Liver (tissue), 9 donors: ENCODE measurements around the gene ZGLP1. TPM values are rescaled to one million over a fixed set of nuclear protein-coding genes. Genes with fewer than 3 reads are reported as not detected.

ENCODE experiments used
- DNase-seq: peaks from one replicate; pipeline ENCODE4 v3.0.0-alpha.2; 2017; ENCODE audit warnings: low spot score
- H3K27ac ChIP-seq, 2 donors: one replicate each; pipeline ENCODE4 v1.7.0; 2013; ENCODE audit warnings: inconsistent platforms in 2 of 2, low read length in 2 of 2, control low read depth in 1 of 2, low read depth in 1 of 2, mild to moderate bottlenecking in 1 of 2
- H3K27me3 ChIP-seq, 4 donors: one replicate each; pipeline versions ENCODE4 v1.6.1 to v1.7.0; 2013; ENCODE audit warnings: low read length in 3 of 4, inconsistent platforms in 1 of 4, mild to moderate bottlenecking in 1 of 4, moderate library complexity in 1 of 4; ENCODE audit not compliant: control insufficient read depth in 4 of 4, insufficient read depth in 4 of 4
- H3K36me3 ChIP-seq, 4 donors: one replicate each; pipeline versions ENCODE4 v1.6.1 to v1.7.0; 2013; ENCODE audit warnings: low read length in 3 of 4, mild to moderate bottlenecking in 3 of 4, low read depth in 1 of 4, moderate library complexity in 1 of 4; ENCODE audit not compliant: control insufficient read depth in 4 of 4, insufficient read depth in 3 of 4
- H3K4me1 ChIP-seq, 4 donors: one replicate each; pipeline versions ENCODE4 v1.6.1 to v1.7.0; 2013; ENCODE audit warnings: low read length in 3 of 4, mild to moderate bottlenecking in 3 of 4, moderate library complexity in 1 of 4; ENCODE audit not compliant: control insufficient read depth in 4 of 4, insufficient read depth in 4 of 4
- H3K4me3 ChIP-seq, 3 donors: one replicate each; pipeline versions ENCODE4 v1.6.1 to v1.7.0; 2013; ENCODE audit warnings: low read length in 3 of 3, control low read depth in 1 of 3, low read depth in 1 of 3, mild to moderate bottlenecking in 1 of 3
- H3K9ac ChIP-seq, 2 donors: one replicate each; pipeline ENCODE4 v1.7.0; 2013; ENCODE audit warnings: low read length in 2 of 2, mild to moderate bottlenecking in 2 of 2, moderate library complexity in 2 of 2, control low read depth in 1 of 2, low read depth in 1 of 2
- H3K9me3 ChIP-seq, 4 donors: one replicate each; pipeline versions ENCODE4 v1.6.1 to v1.7.0; 2013; ENCODE audit warnings: low read length in 3 of 4; ENCODE audit not compliant: control insufficient read depth in 4 of 4
- ATF3 ChIP-seq: IDR thresholded peaks from 2 replicates; pipeline ENCODE4 v1.6.1; 2016; ENCODE audit warnings: antibody characterized with exemption
- EGR1 ChIP-seq, 2 donors: IDR thresholded peaks; 2 replicates each; pipeline ENCODE4 v1.6.1; 2016 to 2018; ENCODE audit warnings: antibody characterized with exemption in 2 of 2, low read depth in 2 of 2
- FOXA1 ChIP-seq: IDR thresholded peaks from 2 replicates; pipeline ENCODE4 v1.6.1; 2016; ENCODE audit warnings: antibody characterized with exemption
- FOXA2 ChIP-seq: IDR thresholded peaks from 2 replicates; pipeline ENCODE4 v1.6.1; 2016; ENCODE audit warnings: antibody characterized with exemption
- GABPA ChIP-seq, 2 donors: IDR thresholded peaks in 1 of 2; conservative IDR thresholded peaks in 1 of 2; 2 replicates each; pipeline ENCODE4 v1.6.1; 2016; ENCODE audit warnings: antibody characterized with exemption in 2 of 2, mild to moderate bottlenecking in 1 of 2, moderate library complexity in 1 of 2
- JUND ChIP-seq, 2 donors: IDR thresholded peaks; 2 replicates each; pipeline ENCODE4 v1.6.1; 2016; ENCODE audit warnings: antibody characterized with exemption in 2 of 2
- MAX ChIP-seq: IDR thresholded peaks from 2 replicates; pipeline ENCODE4 v1.6.1; 2016; ENCODE audit warnings: antibody characterized with exemption
- RAD21 ChIP-seq, 2 donors: IDR thresholded peaks; 2 replicates each; pipeline ENCODE4 v1.6.1; 2016; ENCODE audit warnings: antibody characterized with exemption in 2 of 2, mild to moderate bottlenecking in 2 of 2
- REST ChIP-seq: IDR thresholded peaks from 2 replicates; pipeline ENCODE4 v1.6.1; 2016; ENCODE audit warnings: antibody characterized with exemption, mild to moderate bottlenecking
- RXRA ChIP-seq, 2 donors: IDR thresholded peaks; 2 replicates each; pipeline ENCODE4 v1.6.1; 2017 to 2018; ENCODE audit warnings: antibody characterized with exemption in 2 of 2, mild to moderate bottlenecking in 1 of 2
- SP1 ChIP-seq: IDR thresholded peaks from 2 replicates; pipeline ENCODE4 v1.6.1; 2018; ENCODE audit warnings: antibody characterized with exemption, mild to moderate bottlenecking
- TAF1 ChIP-seq: conservative IDR thresholded peaks from 2 replicates; pipeline ENCODE4 v1.6.1; 2016; ENCODE audit warnings: antibody characterized with exemption, mild to moderate bottlenecking
- YY1 ChIP-seq: IDR thresholded peaks from 2 replicates; pipeline ENCODE4 v1.6.1; 2016; ENCODE audit warnings: antibody characterized with exemption, mild to moderate bottlenecking
- ZBTB33 ChIP-seq: IDR thresholded peaks from 2 replicates; pipeline ENCODE4 v1.6.1; 2016; ENCODE audit warnings: antibody characterized with exemption
- WGBS: extraction: QIAGEN DNeasy Blood & Tissue Kit; methylation state at CpG from one replicate; pipeline ENCODE4 v1.1.7; 2013; 5-methylcytosine and 5-hydroxymethylcytosine counted together
- polyA plus RNA-seq, 2 donors: library from polyadenylated mRNA; stranded (reverse) in 1 of 2; unstranded in 1 of 2; fragments of 200-250 nt in 1 of 2; fragments of >200 nt in 1 of 2; fragmentation: Nextera tagmentation in 1 of 2; extraction: Ambion mirVana in 1 of 2; gene quantifications; one replicate each; pipeline versions ENCODE4 v1.2.1 to v1.2.3, GENCODE V29; 2013 to 2015
- total RNA-seq, 2 donors: library from RNA; depleted of rRNA; stranded (reverse); fragments of >200 nt; gene quantifications; one replicate each; pipeline ENCODE4 v1.2.3, GENCODE V29; 2014
- donor health status: healthy.
- donor health status: healthy.
- donor health status: healthy.
- donor health status: healthy.
- donor health status: healthy.

Gene ZGLP1
- total and polyA plus RNA-seq, 4 donors: 0.61 to 1.2 (median 0.82) TPM

- TF ChIP-seq REST: no peak
- no peak for TF ChIP-seq YY1
- no peak for TF ChIP-seq RAD21 (IDR thresholded peaks at IDR 0.05)
These were observed 13.6 kb downstream of the ZGLP1 start (continued) for GRCh38 chr19:10295847-10296591.

GRCh38 chr19:10295305-10295846 lies 14.2 kb downstream of the ZGLP1 start:
- DNase-seq: no peak
- Histone ChIP-seq H3K9me3 (no peaks in the 10 kb centered on the region), H3K4me1 (peaks cover 18 to 30% (median 23%) of the 10 kb centered on the region in 4 donors), H3K36me3 (no peaks in the 10 kb centered on the region), H3K27ac (no peak overlapping the region), H3K27me3 (peaks cover 2 to 13% (median 7%) of the 10 kb centered on the region in 4 donors), H3K4me3 (peak overlapping the region in 1 of 3 donors; percentile 26), H3K9ac (no peak overlapping the region)
- TF ChIP-seq FOXA2 (no peak), JUND (IDR thresholded peaks at IDR 0.05) (no peak), RXRA (IDR thresholded peaks at IDR 0.05) (no peak), YY1 (no peak), SP1 (no peak)
- WGBS: 2% methylated on average over 48 of the region's 48 CpGs

GRCh38 chr19:10294368-10294697 lies 15.3 kb downstream of the ZGLP1 start:
- Histone ChIP-seq H3K4me3 (no peak overlapping the region), H3K27me3 (peaks cover 2 to 15% (median 7%) of the 10 kb centered on the region in 4 donors), H3K9me3 (no peaks in the 10 kb centered on the region), H3K36me3 (no peaks in the 10 kb centered on the region), H3K9ac (no peak overlapping the region), H3K4me1 (peaks cover 18 to 35% (median 30%) of the 10 kb centered on the region in 4 donors), H3K27ac (no peak overlapping the region)
- 9% methylated on average over 25 of the region's 25 CpGs for WGBS
- no peak for DNase-seq
- no peak for TF ChIP-seq MAX

- Histone ChIP-seq H3K4me1 (peaks cover 21 to 40% (median 35%) of the 10 kb centered on the region in 4 donors), H3K27ac (no peak overlapping the region), H3K9me3 (no peaks in the 10 kb centered on the region), H3K36me3 (no peaks in the 10 kb centered on the region), H3K9ac (no peak overlapping the region), H3K27me3 (peaks cover 2 to 16% (median 7%) of the 10 kb centered on the region in 4 donors), H3K4me3 (no peak overlapping the region)
- TF ChIP-seq FOXA1 (no peak), GABPA (IDR thresholded peaks at IDR 0.05 in 1 of 2, conservative IDR thresholded peaks at IDR 0.05 in 1 of 2) (no peak), RAD21 (IDR thresholded peaks at IDR 0.05) (no peak), FOXA2 (no peak), MAX (no peak), EGR1 (IDR thresholded peaks at IDR 0.05; ENCODE audit: low read depth in 2 of 2) (no peak), TAF1 (no peak), ATF3 (no peak), ZBTB33 (no peak)
- WGBS: 20% methylated on average over 49 of the region's 49 CpGs
- DNase-seq: no peak
These were observed 15.8 kb downstream of the ZGLP1 start for GRCh38 chr19:10293637-10294367.
